Measurements from ENCODE around the gene PUS10. TPM values are rescaled to one million over a fixed set of nuclear protein-coding genes. Genes with fewer than 3 reads are reported as not detected.
A peak's percentile ranks its signal among the peaks of the same experiment; 100 is the strongest.
"Not testable (repeated sequence)": the region's sequence is repeated elsewhere in the genome, so short reads cannot be mapped to it uniquely, and the experiment has no call there.

Gene PUS10
- polyA plus RNA-seq, 1 experiment = 10.2 TPM

DNA sequence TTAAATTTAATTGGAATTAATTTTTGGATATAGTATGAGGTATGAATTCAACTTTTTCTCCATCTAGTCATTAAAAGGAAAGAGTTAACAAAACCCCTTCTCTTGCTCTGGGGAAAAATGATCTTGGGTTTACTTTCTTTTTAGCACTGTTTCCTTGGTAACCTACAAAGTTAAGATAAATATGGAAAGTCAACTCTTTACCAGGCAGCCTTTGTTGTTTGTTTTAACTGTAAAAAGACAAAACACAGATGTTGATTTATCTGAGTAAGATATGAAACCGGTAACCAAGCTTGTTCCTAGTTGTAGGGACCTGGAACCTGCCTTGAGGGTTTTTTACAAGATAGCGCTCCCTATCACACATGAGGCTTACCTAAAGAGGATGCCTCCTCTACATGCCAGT, 37.5 kb upstream of the PUS10 start:
- H3K27ac ChIP-seq (ENCODE audit: low read depth, low read length) = no peak overlapping the region
- CTCF ChIA-PET = no interaction called here
- POLR2A ChIA-PET = no interaction called here
- TF ChIP-seq, protein P1, sequence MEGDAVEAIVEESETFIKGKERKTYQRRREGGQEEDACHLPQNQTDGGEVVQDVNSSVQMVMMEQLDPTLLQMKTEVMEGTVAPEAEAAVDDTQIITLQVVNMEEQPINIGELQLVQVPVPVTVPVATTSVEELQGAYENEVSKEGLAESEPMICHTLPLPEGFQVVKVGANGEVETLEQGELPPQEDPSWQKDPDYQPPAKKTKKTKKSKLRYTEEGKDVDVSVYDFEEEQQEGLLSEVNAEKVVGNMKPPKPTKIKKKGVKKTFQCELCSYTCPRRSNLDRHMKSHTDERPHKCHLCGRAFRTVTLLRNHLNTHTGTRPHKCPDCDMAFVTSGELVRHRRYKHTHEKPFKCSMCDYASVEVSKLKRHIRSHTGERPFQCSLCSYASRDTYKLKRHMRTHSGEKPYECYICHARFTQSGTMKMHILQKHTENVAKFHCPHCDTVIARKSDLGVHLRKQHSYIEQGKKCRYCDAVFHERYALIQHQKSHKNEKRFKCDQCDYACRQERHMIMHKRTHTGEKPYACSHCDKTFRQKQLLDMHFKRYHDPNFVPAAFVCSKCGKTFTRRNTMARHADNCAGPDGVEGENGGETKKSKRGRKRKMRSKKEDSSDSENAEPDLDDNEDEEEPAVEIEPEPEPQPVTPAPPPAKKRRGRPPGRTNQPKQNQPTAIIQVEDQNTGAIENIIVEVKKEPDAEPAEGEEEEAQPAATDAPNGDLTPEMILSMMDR (IDR thresholded peaks at IDR 0.05; ENCODE audit: low read depth, low read length) = no peak
- H3K9me3 ChIP-seq (ENCODE audit: control insufficient read depth, insufficient read depth, low read length) = no peaks in the 10 kb centered on the region
- no peaks in the 10 kb centered on the region for H3K27me3 ChIP-seq (ENCODE audit: control insufficient read depth, insufficient read depth, low read length)
- peak; percentile 13 for DNase-seq (ENCODE audit: low read depth, low spot score)
- no peak overlapping the region for H3K4me3 ChIP-seq (ENCODE audit: low read depth, low read length)

DNA sequence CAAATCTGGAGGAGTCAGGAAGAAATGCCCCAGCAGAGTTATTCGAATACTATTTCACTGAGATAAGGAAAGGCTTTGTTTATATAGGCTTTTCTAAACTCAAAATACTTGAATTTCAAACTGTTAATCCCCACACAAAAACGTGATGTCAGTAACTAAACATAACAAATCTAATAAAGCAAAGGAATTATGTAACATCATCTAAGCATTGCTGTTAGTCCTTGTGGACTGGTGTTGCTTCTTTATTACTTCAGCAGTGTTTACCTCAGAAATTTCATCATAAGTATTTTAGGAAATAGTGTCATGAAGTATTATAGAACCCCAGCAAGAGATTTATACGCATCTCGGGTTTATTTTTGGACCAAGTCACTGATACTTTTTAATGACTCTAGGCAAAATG, 27.9 kb upstream of the PUS10 start:
- Histone ChIP-seq H3K4me3 (ENCODE audit: low read depth, low read length) (no peak overlapping the region), H3K27me3 (ENCODE audit: control insufficient read depth, insufficient read depth, low read length) (no peaks in the 10 kb centered on the region), H3K27ac (ENCODE audit: low read depth, low read length) (no peak overlapping the region), H3K9me3 (ENCODE audit: control insufficient read depth, insufficient read depth, low read length) (no peaks in the 10 kb centered on the region)
- ChIA-PET POLR2A (no interaction called here), CTCF (no interaction called here)
- TF ChIP-seq, protein P1 (IDR thresholded peaks at IDR 0.05; ENCODE audit: low read depth, low read length) = no peak
- DNase-seq (ENCODE audit: low read depth, low spot score) = peak; percentile 15

DNA sequence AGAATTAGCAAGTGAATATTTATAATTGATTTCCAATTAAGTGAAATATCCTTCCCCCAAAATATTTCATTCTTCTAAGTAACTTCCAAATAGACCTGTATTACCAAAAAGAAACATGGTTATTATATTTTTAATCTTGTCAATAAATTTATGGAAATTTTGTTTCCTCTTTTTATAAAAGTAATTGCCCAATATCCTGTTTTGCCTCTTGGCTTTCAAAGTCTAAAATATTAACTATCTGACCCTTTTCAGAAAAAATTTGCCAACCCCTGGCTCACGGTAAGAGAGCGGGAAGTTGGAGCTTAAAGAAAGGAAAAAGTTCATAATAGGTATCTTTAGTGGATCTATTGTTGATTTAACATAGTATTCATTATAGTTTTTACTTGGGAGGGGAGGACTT, 27.2 kb upstream of the PUS10 start:
- no peaks in the 10 kb centered on the region for H3K9me3 ChIP-seq (ENCODE audit: control insufficient read depth, insufficient read depth, low read length)
- H3K27ac ChIP-seq (ENCODE audit: low read depth, low read length) = no peak overlapping the region
- H3K27me3 ChIP-seq (ENCODE audit: control insufficient read depth, insufficient read depth, low read length) = no peaks in the 10 kb centered on the region
- DNase-seq (ENCODE audit: low read depth, low spot score) = no peak
- TF ChIP-seq, protein P1 (IDR thresholded peaks at IDR 0.05; ENCODE audit: low read depth, low read length) = no peak
- POLR2A ChIA-PET = no interaction called here
- no peak overlapping the region for H3K4me3 ChIP-seq (ENCODE audit: low read depth, low read length)
- CTCF ChIA-PET = no interaction called here

- TF ChIP-seq, protein P1 (IDR thresholded peaks at IDR 0.05; ENCODE audit: low read depth, low read length) = no peak
- H3K9me3 ChIP-seq (ENCODE audit: control insufficient read depth, insufficient read depth, low read length) = no peaks in the 10 kb centered on the region
- H3K27me3 ChIP-seq (ENCODE audit: control insufficient read depth, insufficient read depth, low read length) = no peaks in the 10 kb centered on the region
- CTCF ChIA-PET = no interaction called here
- H3K27ac ChIP-seq (ENCODE audit: low read depth, low read length) = no peak overlapping the region
- DNase-seq (ENCODE audit: low read depth, low spot score) = no peak
- no peak overlapping the region for H3K4me3 ChIP-seq (ENCODE audit: low read depth, low read length)
- POLR2A ChIA-PET = no interaction called here
Measured at GRCh38 chr2:61044636-61045035, 26.6 kb upstream of the PUS10 start.

DNA sequence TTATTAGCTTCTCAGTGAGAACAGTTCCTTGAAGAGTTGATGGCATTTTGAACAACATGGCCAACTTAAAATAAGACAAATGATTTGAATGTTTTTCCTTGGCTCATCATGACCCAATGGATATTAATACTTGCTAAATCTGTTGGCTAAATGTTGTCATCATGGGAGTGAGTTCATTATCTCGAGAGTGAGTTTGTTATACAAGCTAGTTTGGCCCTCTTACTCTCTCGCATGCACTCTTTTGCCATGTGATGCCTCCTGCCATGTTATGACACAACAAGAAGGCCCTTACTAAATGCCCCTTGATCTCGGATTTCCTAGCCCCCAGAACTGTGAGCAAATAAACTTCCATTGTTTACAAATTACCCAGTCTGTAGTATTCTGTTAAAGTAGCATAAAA, 24.8 kb upstream of the PUS10 start:
- no peak for DNase-seq (ENCODE audit: low read depth, low spot score)
- H3K4me3 ChIP-seq (ENCODE audit: low read depth, low read length) = no peak overlapping the region
- no peaks in the 10 kb centered on the region for H3K27me3 ChIP-seq (ENCODE audit: control insufficient read depth, insufficient read depth, low read length)
- ChIA-PET CTCF (no interaction called here), POLR2A (no interaction called here)
- no peaks in the 10 kb centered on the region for H3K9me3 ChIP-seq (ENCODE audit: control insufficient read depth, insufficient read depth, low read length)
- H3K27ac ChIP-seq (ENCODE audit: low read depth, low read length) = no peak overlapping the region
- TF ChIP-seq, protein P1 (IDR thresholded peaks at IDR 0.05; ENCODE audit: low read depth, low read length) = no peak

- POLR2A ChIA-PET; DNase-seq (ENCODE audit: low read depth, low spot score); H3K27me3 ChIP-seq (ENCODE audit: control insufficient read depth, insufficient read depth, low read length); H3K27ac ChIP-seq (ENCODE audit: low read depth, low read length); CTCF ChIA-PET; H3K9me3 ChIP-seq (ENCODE audit: control insufficient read depth, insufficient read depth, low read length); H3K4me3 ChIP-seq (ENCODE audit: low read depth, low read length): not testable (repeated sequence)
Measured at GRCh38 chr2:61036643-61037042, 18.6 kb upstream of the PUS10 start.

GRCh38 chr2:61034592-61034991, 16.5 kb upstream of the PUS10 start:
- H3K27ac ChIP-seq (ENCODE audit: low read depth, low read length); CTCF ChIA-PET; H3K9me3 ChIP-seq (ENCODE audit: control insufficient read depth, insufficient read depth, low read length); DNase-seq (ENCODE audit: low read depth, low spot score); H3K4me3 ChIP-seq (ENCODE audit: low read depth, low read length); H3K27me3 ChIP-seq (ENCODE audit: control insufficient read depth, insufficient read depth, low read length); POLR2A ChIA-PET: not testable (repeated sequence)
